C4-2B (cell line): Measurements from ENCODE around the gene TCF7L1.

ENCODE experiments used
- CTCF ChIP-seq: fragments of 450-650 bp; conservative IDR thresholded peaks from 2 replicates; pipeline ENCODE4 v1.5.1; 2017; ENCODE audit warnings: mild to moderate bottlenecking
- ZFX ChIP-seq: fragments of 450-650 bp; IDR thresholded peaks from 2 replicates; pipeline ENCODE4 v1.6.1; 2017

- TF ChIP-seq CTCF (no peak), ZFX (no peak)
Observed at GRCh38 chr2:85187069-85187468, 53.9 kb downstream of the TCF7L1 start.
